DOHH2 (cell line): Measurements from ENCODE around the gene PDXDC1.

Source experiments
- EZH2phosphoT487 ChIP-seq: fragments of 200-600 bp; sonication (generic); IDR thresholded peaks from 2 replicates; pipeline ENCODE4 v1.6.1; 2017; ENCODE audit warnings: borderline replicate concordance, mild to moderate bottlenecking, antibody characterized with exemption, low read length, moderate library complexity, mixed read lengths
- TF ChIP-seq, protein P1 (sequence below): fragments of 200-600 bp; sonication (generic); IDR thresholded peaks from one replicate; pipeline ENCODE4 v1.5.1; 2014; ENCODE audit warnings: antibody characterized with exemption, mild to moderate bottlenecking, low read depth, low read length; ENCODE audit not compliant: poor library complexity, severe bottlenecking

DNA sequence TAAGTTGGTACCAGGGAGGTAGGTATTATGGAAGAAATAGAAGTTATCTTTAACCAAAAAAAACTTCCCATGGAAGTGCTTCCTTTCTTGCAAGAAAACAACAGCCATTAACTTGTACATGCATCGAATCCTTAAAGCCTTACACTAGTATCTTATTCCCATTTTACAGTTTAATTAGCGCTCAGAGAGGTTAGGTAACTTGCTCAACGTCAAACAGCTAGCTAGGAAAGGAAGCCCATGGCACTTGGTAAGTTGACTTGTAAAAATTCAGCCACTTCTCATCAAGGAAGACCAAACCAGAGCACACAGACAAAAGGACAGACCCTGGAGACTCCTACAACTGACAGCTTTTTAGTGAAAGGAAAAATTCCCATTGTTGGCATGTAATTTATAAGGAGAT, 84.5 kb downstream of the PDXDC1 start:
- TF ChIP-seq, protein P1, sequence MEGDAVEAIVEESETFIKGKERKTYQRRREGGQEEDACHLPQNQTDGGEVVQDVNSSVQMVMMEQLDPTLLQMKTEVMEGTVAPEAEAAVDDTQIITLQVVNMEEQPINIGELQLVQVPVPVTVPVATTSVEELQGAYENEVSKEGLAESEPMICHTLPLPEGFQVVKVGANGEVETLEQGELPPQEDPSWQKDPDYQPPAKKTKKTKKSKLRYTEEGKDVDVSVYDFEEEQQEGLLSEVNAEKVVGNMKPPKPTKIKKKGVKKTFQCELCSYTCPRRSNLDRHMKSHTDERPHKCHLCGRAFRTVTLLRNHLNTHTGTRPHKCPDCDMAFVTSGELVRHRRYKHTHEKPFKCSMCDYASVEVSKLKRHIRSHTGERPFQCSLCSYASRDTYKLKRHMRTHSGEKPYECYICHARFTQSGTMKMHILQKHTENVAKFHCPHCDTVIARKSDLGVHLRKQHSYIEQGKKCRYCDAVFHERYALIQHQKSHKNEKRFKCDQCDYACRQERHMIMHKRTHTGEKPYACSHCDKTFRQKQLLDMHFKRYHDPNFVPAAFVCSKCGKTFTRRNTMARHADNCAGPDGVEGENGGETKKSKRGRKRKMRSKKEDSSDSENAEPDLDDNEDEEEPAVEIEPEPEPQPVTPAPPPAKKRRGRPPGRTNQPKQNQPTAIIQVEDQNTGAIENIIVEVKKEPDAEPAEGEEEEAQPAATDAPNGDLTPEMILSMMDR, result no peak
- TF ChIP-seq EZH2phosphoT487, result no peak
